OCI-LY7 (cell line): Measurements from ENCODE around the gene ALDH3B1. TPM values are rescaled to one million over a fixed set of nuclear protein-coding genes. Genes with fewer than 3 reads are reported as not detected.

ENCODE experiments used
- BruUV-seq: library from RNA; stranded (reverse); fragments of 400-500 nt; replicated peaks from 2 replicates; lab custom pipeline; 2021; lab: Mats Ljungman, UMichigan
- CTCF ChIA-PET: fragments of 300-600 bp; sonication (Branson Sonifier 250); formaldehyde crosslinking; loops from one replicate; lab custom pipeline; 2022; ENCODE audit warnings: antibody characterized with exemption; ENCODE audit not compliant: unreplicated experiment; lab: Charles Lee
- POLR2A ChIA-PET: fragments of 300-600 bp; sonication (Branson Sonifier 250); formaldehyde crosslinking; loops from one replicate; lab custom pipeline; 2022; ENCODE audit warnings: antibody characterized with exemption; lab: Charles Lee
- DNase-seq: peaks from one replicate; pipeline ENCODE4 v3.0.0-alpha.2; 2015; ENCODE audit warnings: low spot score
- H2AFZ ChIP-seq: fragments of 200-600 bp; sonication (generic), shearing (Covaris generic); 2 replicates; pipeline ENCODE4 v1.6.1; 2014; ENCODE audit warnings: mild to moderate bottlenecking, antibody characterized with exemption, low read length, moderate library complexity
- H3K27ac ChIP-seq: fragments of 200-600 bp; sonication (generic); 2 replicates; pipeline ENCODE4 v1.5.1; 2014; ENCODE audit warnings: mixed run types, low read depth, mild to moderate bottlenecking, moderate library complexity, low read length, inconsistent platforms; ENCODE audit not compliant: poor library complexity, severe bottlenecking
- H3K36me3 ChIP-seq: fragments of 200-600 bp; sonication (generic); 2 replicates; pipeline ENCODE4 v1.6.1; 2014; ENCODE audit warnings: mild to moderate bottlenecking, antibody characterized with exemption, low read length, moderate library complexity, mixed read lengths; ENCODE audit not compliant: insufficient read depth
- H3K4me1 ChIP-seq: fragments of 200-600 bp; sonication (generic); 2 replicates; pipeline ENCODE4 v1.5.1; 2014; ENCODE audit warnings: mild to moderate bottlenecking, low read length; ENCODE audit not compliant: insufficient read depth, poor library complexity, severe bottlenecking
- H3K4me2 ChIP-seq: fragments of 200-600 bp; sonication (generic); 2 replicates; pipeline ENCODE4 v1.6.1; 2014; ENCODE audit warnings: mild to moderate bottlenecking, low read length
- H3K4me3 ChIP-seq: fragments of 200-600 bp; sonication (generic); 2 replicates; pipeline ENCODE4 v1.5.1; 2014; ENCODE audit warnings: mild to moderate bottlenecking, low read depth, low read length; ENCODE audit not compliant: poor library complexity, severe bottlenecking
- H3K79me2 ChIP-seq: fragments of 200-600 bp; sonication (generic); 2 replicates; pipeline ENCODE4 v1.6.1; 2016; ENCODE audit warnings: low read depth, mild to moderate bottlenecking, low read length, moderate library complexity, mixed read lengths; ENCODE audit not compliant: insufficient read depth
- H3K9me2 ChIP-seq: fragments of 200-600 bp; sonication (generic); 2 replicates; pipeline ENCODE4 v1.6.1; 2016; ENCODE audit warnings: mild to moderate bottlenecking, low read length, mixed read lengths; ENCODE audit not compliant: insufficient read depth
- H3K9me3 ChIP-seq: fragments of 200-600 bp; sonication (generic); 2 replicates; pipeline ENCODE4 v1.6.1; 2014; ENCODE audit warnings: mild to moderate bottlenecking, mixed run types, low read length, mixed read lengths
- H4K20me1 ChIP-seq: fragments of 200-600 bp; sonication (generic); 2 replicates; pipeline ENCODE4 v1.6.1; 2014; ENCODE audit warnings: mild to moderate bottlenecking, antibody characterized with exemption, low read length, moderate library complexity, mixed read lengths; ENCODE audit not compliant: insufficient read depth
- CTCF ChIP-seq: fragments of 200-600 bp; sonication (generic); conservative IDR thresholded peaks from 2 replicates; pipeline ENCODE4 v1.5.1; 2014; ENCODE audit warnings: mild to moderate bottlenecking, antibody characterized with exemption, low read length, moderate library complexity, mixed read lengths
- EZH2phosphoT487 ChIP-seq: fragments of 200-600 bp; sonication (generic); IDR thresholded peaks from 2 replicates; pipeline ENCODE4 v1.6.1; 2018; ENCODE audit warnings: low read depth, borderline replicate concordance, mild to moderate bottlenecking, mixed run types, antibody characterized with exemption, low read length, moderate library complexity, mixed read lengths
- intact Hi-C: fragments of 100-400 bp; cut with micrococcal nuclease; formaldehyde crosslinking; loops from one replicate; pipeline ENCODE4 v1.10.0; 2022; ENCODE audit not compliant: unreplicated experiment
- total RNA-seq, 2 experiments: library from RNA; depleted of rRNA in 1 of 2; stranded (reverse); fragments of >200 nt in 1 of 2; shearing (Covaris generic) in 1 of 2; gene quantifications; 2 replicates each; pipeline ENCODE4 v1.2.3, GENCODE V29; 2014 to 2022

The ALDH3B1 gene
- total RNA-seq, 2 experiments from 2014 or later = 0.50 to 0.53 TPM

- Histone ChIP-seq H3K4me1 (peaks cover 25% of the 10 kb centered on the region), H3K9me2 (no peaks in the 10 kb centered on the region), H2AFZ (no peak overlapping the region), H4K20me1 (no peaks in the 10 kb centered on the region), H3K9me3 (no peaks in the 10 kb centered on the region), H3K4me3 (no peak overlapping the region), H3K27ac (no peak overlapping the region), H3K4me2 (no peak overlapping the region), H3K36me3 (peaks cover 22% of the 10 kb centered on the region), H3K79me2 (peaks cover 24% of the 10 kb centered on the region; the same call in 1 of the 2 replicates)
- no peak for DNase-seq
- BruUV-seq = no TSS peak
- intact Hi-C loops = no loop called here
- no peak for TF ChIP-seq EZH2phosphoT487
- no peak for TF ChIP-seq CTCF
- ChIA-PET POLR2A (no interaction called here), CTCF (no interaction called here)
Measured at GRCh38 chr11:68035266-68035876, 25.2 kb downstream of the ALDH3B1 start.

- DNase-seq = no peak
- no peak overlapping the region for H3K4me3 ChIP-seq
- no TSS peak for BruUV-seq
- POLR2A ChIA-PET = no interaction called here
- H3K9me3 ChIP-seq = no peaks in the 10 kb centered on the region
- H3K4me2 ChIP-seq = no peak overlapping the region
- H3K79me2 ChIP-seq = peaks cover 25% of the 10 kb centered on the region; the same call in 1 of the 2 replicates
- intact Hi-C loops = no loop called here
- TF ChIP-seq CTCF (no peak), EZH2phosphoT487 (no peak)
- H3K36me3 ChIP-seq = peaks cover 24% of the 10 kb centered on the region
- H4K20me1 ChIP-seq = no peaks in the 10 kb centered on the region
- CTCF ChIA-PET = no interaction called here
- H3K4me1 ChIP-seq = peaks cover 31% of the 10 kb centered on the region
- H3K9me2 ChIP-seq = no peaks in the 10 kb centered on the region
- H2AFZ ChIP-seq = no peak overlapping the region
- no peak overlapping the region for H3K27ac ChIP-seq
Measured at GRCh38 chr11:68036141-68036716, 26.1 kb downstream of the ALDH3B1 start.

- Histone ChIP-seq H3K9me2 (no peaks in the 10 kb centered on the region), H3K36me3 (peaks cover 30% of the 10 kb centered on the region), H4K20me1 (no peaks in the 10 kb centered on the region), H3K4me2 (no peak overlapping the region), H3K79me2 (peaks cover 22% of the 10 kb centered on the region; the same call in 1 of the 2 replicates), H3K27ac (no peak overlapping the region), H2AFZ (no peak overlapping the region), H3K4me1 (peaks cover 31% of the 10 kb centered on the region), H3K9me3 (no peaks in the 10 kb centered on the region), H3K4me3 (no peak overlapping the region)
- TF ChIP-seq CTCF = no peak
- no peak for TF ChIP-seq EZH2phosphoT487
- intact Hi-C loops = no loop called here
- no TSS peak for BruUV-seq
- ChIA-PET CTCF (no interaction called here), POLR2A (no interaction called here)
- DNase-seq = no peak
Measured at GRCh38 chr11:68036717-68037239, 26.7 kb downstream of the ALDH3B1 start.
